ENCODE measurements around the gene KRT74.

The KRT74 gene

GRCh38 chr12:52519387-52519703 lies 54.3 kb downstream of the KRT74 start:
- DNase-seq = no peak

- DNase-seq = no peak
Observed at GRCh38 chr12:52518574-52519386, 54.9 kb downstream of the KRT74 start.

GRCh38 chr12:52517888-52518287 lies 55.8 kb downstream of the KRT74 start:
- DNase-seq = no peak

GRCh38 chr12:52517005-52517835 lies 56.4 kb downstream of the KRT74 start:
- no peak for DNase-seq

GRCh38 chr12:52515927-52516831 lies 57.5 kb downstream of the KRT74 start:
- no peak for DNase-seq

All from hematopoietic multipotent progenitor cell treated with erythropoietin and hydrocortisone succinate and interleukin-3 and kit ligand, for 8 days (in vitro differentiated cells).